HEK293T (cell line): ENCODE results near the gene MID2.
"Not testable (repeated sequence)": the region's sequence is repeated elsewhere in the genome, so short reads cannot be mapped to it uniquely, and the experiment has no call there.

ENCODE experiments used
- CTCF ChIA-PET: fragments of 350-600 bp; formaldehyde crosslinking; extraction: SDS; loops from one replicate; lab custom pipeline; 2021; ENCODE audit warnings: antibody characterized with exemption, inconsistent platforms; lab: Yijun Ruan, JAX
- POLR2A ChIA-PET: fragments of 350-600 bp; formaldehyde crosslinking; extraction: SDS; loops from one replicate; lab custom pipeline; 2020; ENCODE audit warnings: antibody characterized with exemption, inconsistent platforms; lab: Yijun Ruan, JAX
- DNase-seq: peaks from one replicate; pipeline ENCODE4 v3.0.0; 2012; ENCODE audit warnings: mixed read lengths; ENCODE audit errors: extremely low spot score
- ARNT ChIP-seq: fragments of 450-650 bp; IDR thresholded peaks from 2 replicates; pipeline ENCODE4 v1.6.1; 2017; ENCODE audit warnings: mild to moderate bottlenecking
- BHLHE40 ChIP-seq: fragments of 450-650 bp; IDR thresholded peaks from 2 replicates; pipeline ENCODE4 v1.6.1; 2016; ENCODE audit warnings: mild to moderate bottlenecking, moderate library complexity, borderline replicate concordance
- CTBP1 ChIP-seq: fragments of 450-650 bp; IDR thresholded peaks from 2 replicates; pipeline ENCODE4 v1.6.1; 2016; ENCODE audit warnings: borderline replicate concordance
- ELF4 ChIP-seq: fragments of 450-650 bp; IDR thresholded peaks from 2 replicates; pipeline ENCODE4 v1.6.1; 2017; ENCODE audit warnings: antibody characterized with exemption
- FOXA1 ChIP-seq: fragments of 450-650 bp; IDR thresholded peaks from 2 replicates; pipeline ENCODE4 v1.6.1; 2016; ENCODE audit warnings: mild to moderate bottlenecking
- FOXK2 ChIP-seq: fragments of 450-650 bp; IDR thresholded peaks from 2 replicates; pipeline ENCODE4 v1.6.1; 2016; ENCODE audit warnings: mild to moderate bottlenecking
- FOXM1 ChIP-seq: fragments of 450-650 bp; IDR thresholded peaks from 2 replicates; pipeline ENCODE4 v1.6.1; 2017; ENCODE audit warnings: mild to moderate bottlenecking, borderline replicate concordance
- HDGF ChIP-seq: fragments of 450-650 bp; IDR thresholded peaks from 2 replicates; pipeline ENCODE4 v1.6.1; 2017; ENCODE audit warnings: antibody characterized with exemption, borderline replicate concordance
- L3MBTL2 ChIP-seq: fragments of 450-650 bp; conservative IDR thresholded peaks from 2 replicates; pipeline ENCODE4 v1.6.1; 2016; ENCODE audit warnings: mild to moderate bottlenecking
- LEF1 ChIP-seq: fragments of 450-650 bp; IDR thresholded peaks from 2 replicates; pipeline ENCODE4 v1.6.1; 2017; ENCODE audit warnings: mild to moderate bottlenecking, borderline replicate concordance
- NFRKB ChIP-seq: fragments of 450-650 bp; IDR thresholded peaks from 2 replicates; pipeline ENCODE4 v1.6.1; 2016; ENCODE audit warnings: mild to moderate bottlenecking, moderate library complexity
- PKNOX1 ChIP-seq: fragments of 450-650 bp; IDR thresholded peaks from 2 replicates; pipeline ENCODE4 v1.6.1; 2016
- SP1 ChIP-seq: fragments of 450-650 bp; IDR thresholded peaks from 2 replicates; pipeline ENCODE4 v1.6.1; 2017
- SUZ12 ChIP-seq: fragments of 450-650 bp; IDR thresholded peaks from 2 replicates; pipeline ENCODE4 v1.6.1; 2016; ENCODE audit warnings: mild to moderate bottlenecking
- TARDBP ChIP-seq: fragments of 450-650 bp; IDR thresholded peaks from 2 replicates; pipeline ENCODE4 v1.6.1; 2016
- ZNF384 ChIP-seq: fragments of 450-650 bp; IDR thresholded peaks from 2 replicates; pipeline ENCODE4 v1.6.1; 2016

Gene MID2

GRCh38 chrX:107940095-107940494, 114.4 kb downstream of the MID2 start:
- POLR2A ChIA-PET = interaction anchor here (1.3 kb wide), 1 partner anchor 151 kb away, joined by 3 read pairs; the partner anchor contains the start of genes ATG4A and PSMD10
- DNase-seq = no peak
- TF ChIP-seq ZNF384 (no peak), NFRKB (no peak), SUZ12 (no peak), TARDBP (no peak), HDGF (no peak), PKNOX1 (no peak), BHLHE40 (no peak), ARNT (no peak), CTBP1 (no peak)
- CTCF ChIA-PET = no interaction called here

- CTCF ChIA-PET, DNase-seq, POLR2A ChIA-PET: not testable (repeated sequence)
Measured at GRCh38 chrX:107955337-107955736, 129.7 kb downstream of the MID2 start.

GRCh38 chrX:107968623-107969022, 143.0 kb downstream of the MID2 start:
- CTCF ChIA-PET = no interaction called here
- POLR2A ChIA-PET = no interaction called here
- TF ChIP-seq FOXK2 (no peak), SP1 (no peak), BHLHE40 (no peak), NFRKB (no peak), FOXA1 (no peak), SUZ12 (no peak), TARDBP (no peak), LEF1 (no peak), L3MBTL2 (no peak), ELF4 (no peak), HDGF (no peak), ZNF384 (no peak), ARNT (no peak), PKNOX1 (no peak), FOXM1 (no peak)
- no peak for DNase-seq

- no peak for TF ChIP-seq L3MBTL2
- no peak for TF ChIP-seq FOXA1
- no peak for TF ChIP-seq LEF1
- TF ChIP-seq CTBP1 = no peak
- no peak for TF ChIP-seq BHLHE40
- no peak for TF ChIP-seq NFRKB
- no peak for TF ChIP-seq ZNF384
- no peak for TF ChIP-seq FOXK2
- TF ChIP-seq ARNT = no peak
- ChIA-PET CTCF (no interaction called here), POLR2A (no interaction called here)
- no peak for DNase-seq
Measured at GRCh38 chrX:107970073-107970472, 144.4 kb downstream of the MID2 start.

- no peak for DNase-seq
- TF ChIP-seq FOXK2 (no peak), FOXM1 (no peak), ELF4 (no peak), CTBP1 (no peak), FOXA1 (no peak), ZNF384 (no peak), NFRKB (no peak), SP1 (no peak), L3MBTL2 (no peak), PKNOX1 (no peak), BHLHE40 (no peak), SUZ12 (no peak), LEF1 (no peak), TARDBP (no peak), ARNT (no peak)
- ChIA-PET CTCF (no interaction called here), POLR2A (no interaction called here)
Measured at GRCh38 chrX:107971636-107972035, 146.0 kb downstream of the MID2 start.
